Measurements from ENCODE around the gene PSME3.

DNA sequence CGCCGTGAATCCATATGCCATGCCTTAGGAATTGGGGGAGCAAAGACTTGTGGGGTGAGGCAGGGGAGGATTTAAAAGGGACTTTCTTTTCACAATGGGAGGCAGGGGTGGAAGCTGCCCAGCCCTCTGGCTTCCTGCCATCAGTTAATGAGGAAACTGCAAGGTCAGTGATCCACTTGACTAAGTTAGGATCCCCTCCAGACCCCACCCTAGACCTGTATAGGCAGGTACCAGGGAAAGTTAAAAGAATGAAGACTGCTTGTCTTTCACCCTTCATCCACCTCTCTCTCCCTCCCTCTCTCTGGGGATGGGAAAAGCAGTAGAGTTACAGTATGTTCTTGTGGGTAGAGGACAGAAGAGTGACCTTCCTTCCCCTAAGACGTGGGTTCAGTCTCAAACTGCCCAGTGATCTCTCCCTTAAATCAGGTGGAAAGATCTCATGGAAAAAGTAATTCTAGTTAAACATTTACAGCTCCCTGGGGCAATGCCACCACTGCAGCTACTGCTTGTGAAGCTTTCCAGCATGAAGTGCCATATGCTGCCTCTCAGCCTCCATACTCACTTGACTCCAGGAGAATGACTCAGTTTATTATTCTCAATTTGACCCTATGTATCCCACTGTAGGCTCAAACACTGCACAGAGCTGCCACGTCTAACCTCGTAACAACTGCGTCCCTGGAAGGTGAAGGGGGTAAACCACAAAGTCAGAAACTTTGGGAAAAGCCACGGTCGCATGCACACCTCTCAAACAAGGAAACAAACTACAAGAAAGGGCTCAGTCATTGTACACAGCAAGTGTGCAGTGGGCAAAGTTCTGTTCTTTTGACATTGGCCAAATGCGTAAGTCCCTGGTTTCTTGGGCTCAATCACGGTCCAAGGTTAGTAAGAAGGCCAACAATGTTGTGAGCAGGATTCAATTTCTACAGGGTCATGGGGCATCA is 35.9 kb upstream of the PSME3 start:
- TF ChIP-seq, protein P1, sequence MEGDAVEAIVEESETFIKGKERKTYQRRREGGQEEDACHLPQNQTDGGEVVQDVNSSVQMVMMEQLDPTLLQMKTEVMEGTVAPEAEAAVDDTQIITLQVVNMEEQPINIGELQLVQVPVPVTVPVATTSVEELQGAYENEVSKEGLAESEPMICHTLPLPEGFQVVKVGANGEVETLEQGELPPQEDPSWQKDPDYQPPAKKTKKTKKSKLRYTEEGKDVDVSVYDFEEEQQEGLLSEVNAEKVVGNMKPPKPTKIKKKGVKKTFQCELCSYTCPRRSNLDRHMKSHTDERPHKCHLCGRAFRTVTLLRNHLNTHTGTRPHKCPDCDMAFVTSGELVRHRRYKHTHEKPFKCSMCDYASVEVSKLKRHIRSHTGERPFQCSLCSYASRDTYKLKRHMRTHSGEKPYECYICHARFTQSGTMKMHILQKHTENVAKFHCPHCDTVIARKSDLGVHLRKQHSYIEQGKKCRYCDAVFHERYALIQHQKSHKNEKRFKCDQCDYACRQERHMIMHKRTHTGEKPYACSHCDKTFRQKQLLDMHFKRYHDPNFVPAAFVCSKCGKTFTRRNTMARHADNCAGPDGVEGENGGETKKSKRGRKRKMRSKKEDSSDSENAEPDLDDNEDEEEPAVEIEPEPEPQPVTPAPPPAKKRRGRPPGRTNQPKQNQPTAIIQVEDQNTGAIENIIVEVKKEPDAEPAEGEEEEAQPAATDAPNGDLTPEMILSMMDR (IDR thresholded peaks at IDR 0.05) = no peak
- TF ChIP-seq POLR2A (IDR thresholded peaks at IDR 0.05) = peak; percentile 32 to 95 (median 90)

Data from body of pancreas (tissue), 4 donors.